Thyroid gland (tissue), 4 donors: Measurements from ENCODE around the gene GARNL3.

Source experiments
- POLR2A ChIP-seq, 2 donors: fragments of 450-650 bp; IDR thresholded peaks; one replicate each; pipeline ENCODE4 v1.6.1; 2017; ENCODE audit warnings: antibody characterized with exemption in 2 of 2, mild to moderate bottlenecking in 2 of 2, moderate library complexity in 1 of 2
- TF ChIP-seq, protein P1 (sequence below), 6 experiments: fragments of 200-600 bp in 3 of 6; fragments of 450-650 bp in 3 of 6; sonication (generic) in 3 of 6; IDR thresholded peaks; one replicate each; pipeline ENCODE4 v1.5.1; 2016 to 2019; ENCODE audit warnings: antibody characterized with exemption in 6 of 6, mild to moderate bottlenecking in 2 of 6, inconsistent platforms in 1 of 6, moderate library complexity in 1 of 6

DNA sequence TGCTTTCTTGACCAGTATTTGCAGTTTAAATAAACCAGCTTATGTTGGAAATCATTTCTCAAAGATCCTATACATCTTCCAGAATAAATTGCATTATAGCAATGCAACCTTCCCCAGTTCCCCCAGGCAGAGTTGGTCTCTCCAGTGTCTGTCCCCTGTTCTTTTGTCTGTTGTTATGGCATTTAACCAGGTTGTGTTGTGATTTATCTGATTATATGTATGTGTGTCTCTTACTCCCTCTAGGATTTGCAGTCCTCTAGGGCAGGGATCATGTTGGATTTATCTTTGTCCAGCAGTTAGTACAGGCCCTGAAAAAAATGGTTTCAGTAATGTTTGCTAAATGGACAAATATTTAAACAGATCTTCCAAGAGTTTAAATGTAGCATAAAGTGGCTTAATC, 17.3 kb downstream of the GARNL3 start:
- TF ChIP-seq POLR2A (IDR thresholded peaks at IDR 0.05), result no peak
- TF ChIP-seq, protein P1, sequence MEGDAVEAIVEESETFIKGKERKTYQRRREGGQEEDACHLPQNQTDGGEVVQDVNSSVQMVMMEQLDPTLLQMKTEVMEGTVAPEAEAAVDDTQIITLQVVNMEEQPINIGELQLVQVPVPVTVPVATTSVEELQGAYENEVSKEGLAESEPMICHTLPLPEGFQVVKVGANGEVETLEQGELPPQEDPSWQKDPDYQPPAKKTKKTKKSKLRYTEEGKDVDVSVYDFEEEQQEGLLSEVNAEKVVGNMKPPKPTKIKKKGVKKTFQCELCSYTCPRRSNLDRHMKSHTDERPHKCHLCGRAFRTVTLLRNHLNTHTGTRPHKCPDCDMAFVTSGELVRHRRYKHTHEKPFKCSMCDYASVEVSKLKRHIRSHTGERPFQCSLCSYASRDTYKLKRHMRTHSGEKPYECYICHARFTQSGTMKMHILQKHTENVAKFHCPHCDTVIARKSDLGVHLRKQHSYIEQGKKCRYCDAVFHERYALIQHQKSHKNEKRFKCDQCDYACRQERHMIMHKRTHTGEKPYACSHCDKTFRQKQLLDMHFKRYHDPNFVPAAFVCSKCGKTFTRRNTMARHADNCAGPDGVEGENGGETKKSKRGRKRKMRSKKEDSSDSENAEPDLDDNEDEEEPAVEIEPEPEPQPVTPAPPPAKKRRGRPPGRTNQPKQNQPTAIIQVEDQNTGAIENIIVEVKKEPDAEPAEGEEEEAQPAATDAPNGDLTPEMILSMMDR (IDR thresholded peaks at IDR 0.05), result no peak
